A549 (cell line): Measurements from ENCODE around the gene PLA2G2C. TPM values are rescaled to one million over a fixed set of nuclear protein-coding genes. Genes with fewer than 3 reads are reported as not detected.

Experiments
- ATAC-seq, 2 experiments: fragments of 200-7000 bp in 1 of 2; fragments of >200 bp in 1 of 2; cut with Nextera tagmentation in 1 of 2; cut with Tn5 transposase in 1 of 2; 3 replicates each; pipeline versions ENCODE4 v1.8.0 to v1.9.1; 2018 to 2020; ENCODE audit warnings: mild to moderate bottlenecking in 1 of 2, moderate library complexity in 1 of 2
- CTCF ChIA-PET: fragments of 300-600 bp; sonication (Branson Sonifier 250); formaldehyde crosslinking; extraction: SDS; loops from one replicate; lab custom pipeline; 2021; ENCODE audit warnings: antibody characterized with exemption, inconsistent platforms; lab: Yijun Ruan, JAX
- POLR2A ChIA-PET: fragments of 350-600 bp; formaldehyde crosslinking; extraction: SDS; loops from one replicate; lab custom pipeline; 2021; ENCODE audit warnings: antibody characterized with exemption, inconsistent platforms; lab: Yijun Ruan, JAX
- DNase-seq, 2 experiments: peaks; one replicate each; pipeline versions ENCODE4 v3.0.0 to v3.0.0-alpha.2; 2011 to 2016; ENCODE audit warnings: low read depth in 1 of 2, low spot score in 1 of 2
- FAIRE-seq: peaks from 2 replicates; lab custom pipeline; 2011; peaks lifted over from hg19 to GRCh38; lab: Jason Lieb, UNC
- H3K27ac ChIP-seq, 2 experiments: fragments of >200 bp; sonication (Bioruptor Twin); formaldehyde crosslinking; 3 replicates each; pipeline ENCODE4 v1.5.1; 2016 to 2017
- H3K4me1 ChIP-seq: fragments of >200 bp; sonication (Bioruptor Twin); formaldehyde crosslinking; 3 replicates; pipeline ENCODE4 v1.6.1; 2016
- H3K4me2 ChIP-seq: fragments of >200 bp; sonication (Bioruptor Twin); formaldehyde crosslinking; 3 replicates; pipeline ENCODE4 v1.6.1; 2016
- H3K4me3 ChIP-seq: fragments of >200 bp; sonication (Bioruptor Twin); formaldehyde crosslinking; 3 replicates; pipeline ENCODE4 v1.5.1; 2016
- H3K9me3 ChIP-seq: fragments of >200 bp; sonication (Bioruptor Twin); formaldehyde crosslinking; 3 replicates; pipeline ENCODE4 v1.6.1; 2016
- ATOH8 ChIP-seq: fragments of 250-450 bp; sonication (Bioruptor Pico); IDR thresholded peaks from 2 replicates; pipeline ENCODE4 v1.5.0; 2020; ENCODE audit warnings: low read depth, mild to moderate bottlenecking, moderate library complexity
- CBX2 ChIP-seq: fragments of 200-600 bp; sonication (generic); IDR thresholded peaks from 2 replicates; pipeline ENCODE4 v1.6.1; 2016; ENCODE audit warnings: low read depth, mild to moderate bottlenecking, borderline replicate concordance
- CHD2 ChIP-seq: fragments of 150-350 bp; IDR thresholded peaks from 2 replicates; pipeline ENCODE4 v1.6.1; 2014; ENCODE audit warnings: low read length; ENCODE audit not compliant: partially characterized antibody
- CTCF ChIP-seq: fragments of >200 bp; sonication (Bioruptor Twin); formaldehyde crosslinking; IDR thresholded peaks from 3 replicates; pipeline ENCODE4 v1.5.1; 2016
- EHF ChIP-seq: fragments of 250-450 bp; sonication (Bioruptor Pico); IDR thresholded peaks from 2 replicates; pipeline ENCODE4 v1.5.0; 2020; ENCODE audit warnings: mild to moderate bottlenecking
- EP300 ChIP-seq, 2 experiments: fragments of >200 bp; sonication (Bioruptor Twin); formaldehyde crosslinking; IDR thresholded peaks; 2 replicates in 1 of 2; 3 replicates in 1 of 2; pipeline ENCODE4 v1.6.1; 2016 to 2017
- ESRRA ChIP-seq: fragments of 150-350 bp; IDR thresholded peaks from 2 replicates; pipeline ENCODE4 v1.6.1; 2014; ENCODE audit warnings: mild to moderate bottlenecking, low read length, borderline replicate concordance
- HMGXB4 ChIP-seq: fragments of 250-450 bp; sonication (Bioruptor Pico); IDR thresholded peaks from 2 replicates; pipeline ENCODE4 v1.5.0; 2021; ENCODE audit warnings: mild to moderate bottlenecking, moderate library complexity, borderline replicate concordance
- HOXB5 ChIP-seq: fragments of 250-450 bp; sonication (Bioruptor Pico); IDR thresholded peaks from 2 replicates; pipeline ENCODE4 v1.5.0; 2020; ENCODE audit warnings: mild to moderate bottlenecking, moderate library complexity
- JUNB ChIP-seq: fragments of >200 bp; sonication (Bioruptor Twin); formaldehyde crosslinking; IDR thresholded peaks from 2 replicates; pipeline ENCODE4 v1.6.1; 2016
- KDM5A ChIP-seq: fragments of 200-600 bp; sonication (generic); IDR thresholded peaks from 2 replicates; pipeline ENCODE4 v1.6.1; 2016; ENCODE audit warnings: antibody characterized with exemption, mild to moderate bottlenecking
- MAFK ChIP-seq: fragments of 450-650 bp; IDR thresholded peaks from 2 replicates; pipeline ENCODE4 v1.6.1; 2014; ENCODE audit not compliant: partially characterized antibody
- MAZ ChIP-seq: fragments of 150-350 bp; IDR thresholded peaks from 2 replicates; pipeline ENCODE4 v1.6.1; 2014; ENCODE audit warnings: antibody characterized with exemption, low read depth, low read length, borderline replicate concordance
- MYC ChIP-seq: IDR thresholded peaks from 2 replicates; pipeline ENCODE4 v1.6.1; 2012; ENCODE audit warnings: mild to moderate bottlenecking, inconsistent platforms, low read length, improper control_type of control experiment, borderline replicate concordance
- POLR2A ChIP-seq: IDR thresholded peaks from 2 replicates; pipeline ENCODE4 v1.6.1; 2012; ENCODE audit warnings: mild to moderate bottlenecking, low read length
- RAD21 ChIP-seq, 2 experiments: fragments of >200 bp in 1 of 2; sonication (Bioruptor Twin) in 1 of 2; formaldehyde crosslinking in 1 of 2; IDR thresholded peaks in 1 of 2; conservative IDR thresholded peaks in 1 of 2; 2 replicates in 1 of 2; 3 replicates in 1 of 2; pipeline ENCODE4 v1.6.1; 2012 to 2018; ENCODE audit warnings: inconsistent platforms in 1 of 2
- REST ChIP-seq: fragments of 200-600 bp; sonication (generic); IDR thresholded peaks from 2 replicates; pipeline ENCODE4 v1.6.1; 2016; ENCODE audit warnings: antibody characterized with exemption, mild to moderate bottlenecking, moderate library complexity
- RNF2 ChIP-seq: fragments of 200-600 bp; sonication (generic); IDR thresholded peaks from 2 replicates; pipeline ENCODE4 v1.6.1; 2016; ENCODE audit warnings: low read depth, mild to moderate bottlenecking, antibody characterized with exemption, moderate library complexity, borderline replicate concordance
- TP53 ChIP-seq: fragments of 250-450 bp; sonication (Bioruptor Pico); IDR thresholded peaks from 2 replicates; pipeline ENCODE4 v1.5.0; 2021; ENCODE audit warnings: mild to moderate bottlenecking, moderate library complexity
- ZNF302 ChIP-seq: fragments of 250-450 bp; sonication (Bioruptor Pico); IDR thresholded peaks from 2 replicates; pipeline ENCODE4 v1.9.0; 2021; ENCODE audit warnings: inconsistent platforms, mild to moderate bottlenecking, moderate library complexity
- WGBS: methylation state at CpG from one replicate; pipeline ENCODE4 v1.1.6; 2017; ENCODE audit errors: missing lambda C conversion rate; 5-methylcytosine and 5-hydroxymethylcytosine counted together
- polyA plus RNA-seq, 4 experiments: library from polyadenylated mRNA; depleted of rRNA in 3 of 4; stranded (reverse); fragments of >200 nt; fragmentation: RNase III in 1 of 4; extraction: RNeasy Plus Mini Kit Qiagen cat#74134 plus additional on column Dnase treatment in 1 of 4; gene quantifications; 2 replicates in 3 of 4; 3 replicates in 1 of 4; pipeline ENCODE4 v1.2.3, GENCODE V29; 2011 to 2017

Gene PLA2G2C
- polyA plus RNA-seq, 2 of the 4 experiments (the other 2 are of a cell fraction) = not detected

- CTCF ChIA-PET = interaction anchor here (1.7 to 2.1 kb wide), 3 partner anchors 12 to 15 kb away, joined by 5 to 8 read pairs (median 6); no protein-coding TSS in a partner anchor
- H3K9me3 ChIP-seq = no peaks in the 10 kb centered on the region
- ATAC-seq = no peak
- POLR2A ChIA-PET = no interaction called here
- H3K4me1 ChIP-seq = 0 out of 3 replicates have a peak, but pooled peaks cover 3% of the 10 kb centered on the region
- FAIRE-seq = no peak
- H3K27ac ChIP-seq = no peak overlapping the region
- H3K4me2 ChIP-seq = no peak overlapping the region
- 49% methylated on average over 3 of the region's 3 CpGs for WGBS
- no peak for DNase-seq
- TF ChIP-seq MAZ (no peak), EP300 (IDR thresholded peaks at IDR 0.05) (no peak), ESRRA (no peak), TP53 (CRISPR knock-in tag) (no peak), CHD2 (no peak)
- no peak overlapping the region for H3K4me3 ChIP-seq
These were observed 5.5 kb downstream of the PLA2G2C start for GRCh38 chr1:20180844-20181207.

- TF ChIP-seq ZNF302 (CRISPR knock-in tag) (no peak), RNF2 (no peak), HMGXB4 (CRISPR knock-in tag) (no peak), JUNB (no peak), HOXB5 (CRISPR knock-in tag) (no peak), MAFK (no peak), KDM5A (no peak), RAD21 (conservative IDR thresholded peaks at IDR 0.05 in 1 of 2, IDR thresholded peaks at IDR 0.05 in 1 of 2) (no peak), EP300 (IDR thresholded peaks at IDR 0.05) (no peak), EHF (no peak), POLR2A (no peak), CBX2 (no peak), CTCF (no peak), MYC (no peak), REST (no peak), ATOH8 (CRISPR knock-in tag) (no peak)
- TF ChIP-seq, all 56 proteins: peak for 0
- H3K4me2 ChIP-seq = no peak overlapping the region
- no peaks in the 10 kb centered on the region for H3K9me3 ChIP-seq
- FAIRE-seq (no peak), ATAC-seq (no peak), DNase-seq (no peak)
- H3K4me3 ChIP-seq = no peak overlapping the region
- POLR2A ChIA-PET = interaction anchor here (0.6 kb wide), 1 partner anchor 16 kb away, joined by 3 read pairs; no protein-coding TSS in a partner anchor
- H3K27ac ChIP-seq = no peak overlapping the region
- WGBS = 20% methylated on average over 5 of the region's 6 CpGs
- H3K4me1 ChIP-seq = 0 out of 3 replicates have a peak, but pooled peaks cover 3% of the 10 kb centered on the region
- CTCF ChIA-PET = interaction anchor here (0.7 to 2.8 kb wide), 6 partner anchors 8 to 249 kb away, joined by 3 to 13 read pairs (median 4); no protein-coding TSS in a partner anchor
These were observed 6.0 kb downstream of the PLA2G2C start for GRCh38 chr1:20180129-20180843.
